ENCODE measurements around the gene STAMBPL1.

- TF ChIP-seq, protein P1, sequence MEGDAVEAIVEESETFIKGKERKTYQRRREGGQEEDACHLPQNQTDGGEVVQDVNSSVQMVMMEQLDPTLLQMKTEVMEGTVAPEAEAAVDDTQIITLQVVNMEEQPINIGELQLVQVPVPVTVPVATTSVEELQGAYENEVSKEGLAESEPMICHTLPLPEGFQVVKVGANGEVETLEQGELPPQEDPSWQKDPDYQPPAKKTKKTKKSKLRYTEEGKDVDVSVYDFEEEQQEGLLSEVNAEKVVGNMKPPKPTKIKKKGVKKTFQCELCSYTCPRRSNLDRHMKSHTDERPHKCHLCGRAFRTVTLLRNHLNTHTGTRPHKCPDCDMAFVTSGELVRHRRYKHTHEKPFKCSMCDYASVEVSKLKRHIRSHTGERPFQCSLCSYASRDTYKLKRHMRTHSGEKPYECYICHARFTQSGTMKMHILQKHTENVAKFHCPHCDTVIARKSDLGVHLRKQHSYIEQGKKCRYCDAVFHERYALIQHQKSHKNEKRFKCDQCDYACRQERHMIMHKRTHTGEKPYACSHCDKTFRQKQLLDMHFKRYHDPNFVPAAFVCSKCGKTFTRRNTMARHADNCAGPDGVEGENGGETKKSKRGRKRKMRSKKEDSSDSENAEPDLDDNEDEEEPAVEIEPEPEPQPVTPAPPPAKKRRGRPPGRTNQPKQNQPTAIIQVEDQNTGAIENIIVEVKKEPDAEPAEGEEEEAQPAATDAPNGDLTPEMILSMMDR (IDR thresholded peaks at IDR 0.05; ENCODE audit: low read depth, low read length, poor library complexity, severe bottlenecking) = no peak
- TF ChIP-seq EZH2phosphoT487 (IDR thresholded peaks at IDR 0.05; ENCODE audit: borderline replicate concordance, low read length) = no peak
Observed at GRCh38 chr10:88888810-88889445, 8.9 kb downstream of the STAMBPL1 start.
